HG02763 (cell line): ENCODE measurements around the gene P2RX4.
"Not testable (repeated sequence)": the region's sequence is repeated elsewhere in the genome, so short reads cannot be mapped to it uniquely, and the experiment has no call there.

Experiments
- ATAC-seq: cut with Tn5 transposase; IDR thresholded peaks from one replicate; pipeline ENCODE4 v1.9.1; 2021; ENCODE audit warnings: mild to moderate bottlenecking, moderate library complexity; ENCODE audit not compliant: unreplicated experiment

P2RX4 gene

DNA sequence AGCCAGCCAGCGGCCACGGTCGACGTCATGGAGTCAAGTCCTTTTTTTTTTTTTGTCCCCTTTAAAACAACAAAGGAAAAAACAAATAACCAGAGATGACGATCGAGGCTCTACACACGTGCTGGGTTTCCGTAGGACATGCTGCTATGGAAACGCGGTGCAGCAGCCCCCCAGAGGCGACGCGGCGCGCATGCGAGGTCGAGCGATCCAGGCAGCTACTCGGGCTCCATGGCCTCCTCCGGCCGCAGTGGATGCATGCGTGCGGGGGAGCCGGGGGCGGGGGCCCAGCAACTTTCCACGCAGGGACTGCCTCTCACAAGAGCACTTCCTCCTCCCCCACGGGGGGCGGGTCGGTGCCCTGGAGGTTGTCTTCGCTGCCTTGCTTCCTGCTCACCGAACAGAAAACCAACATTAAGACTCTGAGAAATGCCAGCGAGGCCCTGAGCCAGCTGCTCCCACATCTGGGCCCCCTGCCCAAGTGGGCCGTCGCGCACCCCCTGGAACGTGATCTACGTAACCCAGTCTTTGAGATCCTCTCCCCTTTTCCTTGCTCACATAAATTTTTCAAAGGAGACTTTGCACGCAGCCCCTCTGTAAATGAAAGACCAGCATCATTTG lies 30.7 kb downstream of the P2RX4 start:
- ATAC-seq = no peak

DNA sequence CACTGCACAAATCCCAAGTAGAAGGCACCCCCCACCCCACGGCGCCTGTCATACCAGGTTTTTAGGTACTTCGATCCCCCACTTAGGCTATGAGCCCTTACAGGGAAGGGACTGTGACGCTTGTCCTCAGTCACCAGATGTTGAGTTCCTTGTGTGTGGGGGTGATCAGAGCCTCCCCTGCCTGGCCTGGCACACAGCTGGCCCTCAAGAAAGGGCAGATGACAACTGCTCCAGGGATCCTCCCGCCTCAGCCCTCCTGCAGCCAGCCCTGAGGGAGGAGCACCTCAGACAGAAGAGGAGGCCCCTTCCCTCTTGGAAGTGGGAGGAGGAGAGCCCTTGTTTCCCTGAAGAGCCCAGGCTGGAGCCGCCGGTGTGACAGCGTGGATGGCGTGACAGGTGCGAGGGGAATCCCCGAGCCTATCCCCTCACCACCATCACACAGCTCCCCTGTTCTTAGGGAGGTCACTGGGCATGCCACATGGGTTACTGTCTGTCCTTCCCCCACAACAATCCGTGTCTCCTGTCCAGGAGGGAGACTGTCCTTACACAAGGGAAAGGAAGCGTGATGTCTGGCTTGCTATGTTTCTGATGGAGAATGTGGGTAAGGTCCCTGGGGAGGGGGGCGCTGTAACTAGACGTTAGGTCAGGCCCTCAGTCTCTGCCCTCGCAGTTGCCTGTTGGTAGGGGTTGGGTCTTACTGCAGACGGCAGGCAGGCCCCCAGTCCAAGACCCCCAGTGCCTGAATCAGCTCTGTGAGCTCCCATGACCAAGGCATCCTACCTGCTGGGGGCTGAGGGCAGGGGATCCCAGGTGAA lies 31.4 kb downstream of the P2RX4 start:
- ATAC-seq = no peak

DNA sequence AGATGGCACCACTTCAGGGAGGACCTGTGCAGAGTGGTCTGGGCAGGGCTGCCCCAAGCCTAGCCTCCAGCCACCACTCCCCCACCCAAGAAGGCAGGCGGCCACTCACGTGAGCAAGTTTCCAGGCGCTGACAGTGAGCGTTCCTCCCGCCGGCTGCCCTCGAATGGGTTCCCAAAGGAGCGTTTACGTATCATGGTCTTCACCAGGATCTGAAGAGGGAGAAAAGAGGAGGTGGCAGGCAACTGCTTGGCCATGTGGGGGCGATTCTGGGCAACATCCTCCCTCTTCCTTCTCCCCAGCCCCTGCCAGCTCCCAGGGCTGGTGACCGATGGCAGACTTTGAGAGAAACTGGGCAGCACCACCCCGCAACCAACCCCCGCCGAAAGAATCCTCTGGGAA lies 35.1 kb downstream of the P2RX4 start:
- no peak for ATAC-seq

DNA sequence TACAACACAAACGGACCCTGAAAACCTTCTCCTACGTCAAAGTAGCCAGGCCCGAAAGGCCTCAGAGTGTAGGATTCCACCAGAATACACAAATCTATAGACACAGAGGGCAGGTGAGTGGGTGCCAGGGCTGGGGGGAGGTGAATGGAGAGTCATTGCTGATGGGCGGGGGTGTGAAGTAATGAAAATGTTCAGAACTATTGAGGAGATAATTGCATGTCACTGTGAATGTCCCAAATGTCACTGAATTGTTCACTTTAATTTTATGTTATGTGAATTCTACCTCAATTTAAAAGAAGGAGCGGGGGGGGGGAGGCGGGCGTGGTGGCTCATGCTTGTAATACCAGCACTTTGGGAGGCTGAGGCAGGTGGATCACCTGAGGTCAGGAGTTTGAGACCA lies 36.0 kb downstream of the P2RX4 start:
- ATAC-seq = no peak

DNA sequence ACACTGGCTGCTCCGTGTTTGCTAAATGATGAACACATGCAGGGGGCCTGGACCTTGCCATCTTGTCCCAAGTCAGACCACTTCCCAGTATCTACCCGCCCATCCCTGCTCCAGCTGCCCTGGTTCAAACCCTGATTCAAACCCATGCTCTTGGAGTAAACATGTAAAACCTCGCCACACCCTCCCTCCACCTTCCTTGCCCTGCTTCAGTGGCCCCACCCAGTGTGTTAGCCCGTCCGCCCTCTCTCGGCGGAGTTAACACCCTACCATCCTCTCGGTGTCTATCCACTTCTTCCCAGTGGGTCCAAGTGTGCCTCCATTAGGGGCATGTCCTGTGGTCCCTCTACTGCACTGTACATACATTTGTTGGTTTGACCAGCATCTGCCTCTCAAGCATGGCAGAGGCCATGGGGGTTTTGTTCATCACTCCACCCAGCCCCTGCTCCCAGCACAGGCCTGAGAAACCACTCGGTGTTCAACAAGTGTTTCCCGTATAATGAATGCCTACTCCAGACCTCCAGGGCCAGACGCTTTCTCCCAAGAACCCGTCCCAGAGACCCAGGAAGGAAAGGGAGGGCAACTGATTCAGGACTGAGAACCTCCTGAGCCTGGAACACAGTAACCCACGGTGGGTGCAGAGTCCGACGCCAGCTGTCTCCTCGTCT lies 37.1 kb downstream of the P2RX4 start:
- ATAC-seq = no peak

DNA sequence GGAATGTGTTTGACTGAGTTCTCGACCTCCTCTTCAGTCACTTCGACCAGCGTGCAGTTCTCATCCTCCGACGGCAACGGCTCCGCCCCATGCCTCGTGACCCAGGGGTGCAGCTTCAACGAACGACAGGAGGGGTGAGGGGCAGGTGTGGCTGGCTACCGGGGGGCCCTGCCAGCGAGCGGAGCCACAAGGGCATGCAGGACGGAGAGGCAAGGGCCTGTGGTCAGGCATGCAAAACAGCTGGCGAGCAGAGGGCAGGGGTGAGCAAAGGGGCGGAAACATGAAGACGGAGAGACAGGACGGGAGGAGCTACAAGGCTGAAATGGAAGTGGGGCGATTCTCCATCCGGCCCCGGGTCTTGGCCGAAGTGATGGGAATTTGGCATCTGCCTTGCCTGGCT lies 38.7 kb downstream of the P2RX4 start:
- peak; percentile 80 for ATAC-seq

DNA sequence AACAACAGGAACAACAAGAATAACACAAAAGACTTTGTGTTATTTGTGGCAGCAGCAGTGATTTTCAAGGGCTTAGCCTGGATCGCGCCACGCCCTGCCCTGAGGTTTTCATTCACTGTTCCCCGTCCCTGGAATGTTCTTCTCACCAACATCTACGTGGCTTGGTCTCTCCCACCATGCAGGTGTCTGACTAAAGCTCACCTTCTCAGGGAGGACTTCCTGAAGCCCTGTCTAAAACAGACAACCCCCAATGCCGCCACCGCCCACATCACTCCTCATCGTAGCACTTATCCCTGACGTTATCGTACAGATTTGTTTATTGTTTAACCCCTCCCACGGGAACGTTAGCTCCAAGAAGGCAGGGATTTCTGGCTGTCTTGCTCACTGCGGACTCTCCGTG lies 40.4 kb downstream of the P2RX4 start:
- ATAC-seq = no peak

DNA sequence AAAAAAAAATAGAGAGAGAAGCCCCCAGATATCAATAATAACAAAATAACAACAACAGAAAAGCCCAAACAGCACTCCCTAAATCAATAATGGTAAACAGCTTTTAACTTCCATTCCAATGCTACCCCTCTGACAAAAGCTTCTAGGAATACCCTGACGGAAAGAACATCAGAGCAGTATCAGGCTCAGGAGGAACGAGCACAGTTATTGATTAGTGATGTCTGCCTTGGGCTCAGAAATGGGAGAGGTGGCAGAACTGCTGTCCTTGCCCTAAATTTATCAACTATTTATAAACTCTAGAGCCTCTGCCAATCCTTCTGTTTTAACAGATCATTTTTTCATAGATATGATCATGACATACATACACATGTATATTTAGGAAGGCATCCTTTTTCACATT lies 41.9 kb downstream of the P2RX4 start:
- ATAC-seq = no peak

DNA sequence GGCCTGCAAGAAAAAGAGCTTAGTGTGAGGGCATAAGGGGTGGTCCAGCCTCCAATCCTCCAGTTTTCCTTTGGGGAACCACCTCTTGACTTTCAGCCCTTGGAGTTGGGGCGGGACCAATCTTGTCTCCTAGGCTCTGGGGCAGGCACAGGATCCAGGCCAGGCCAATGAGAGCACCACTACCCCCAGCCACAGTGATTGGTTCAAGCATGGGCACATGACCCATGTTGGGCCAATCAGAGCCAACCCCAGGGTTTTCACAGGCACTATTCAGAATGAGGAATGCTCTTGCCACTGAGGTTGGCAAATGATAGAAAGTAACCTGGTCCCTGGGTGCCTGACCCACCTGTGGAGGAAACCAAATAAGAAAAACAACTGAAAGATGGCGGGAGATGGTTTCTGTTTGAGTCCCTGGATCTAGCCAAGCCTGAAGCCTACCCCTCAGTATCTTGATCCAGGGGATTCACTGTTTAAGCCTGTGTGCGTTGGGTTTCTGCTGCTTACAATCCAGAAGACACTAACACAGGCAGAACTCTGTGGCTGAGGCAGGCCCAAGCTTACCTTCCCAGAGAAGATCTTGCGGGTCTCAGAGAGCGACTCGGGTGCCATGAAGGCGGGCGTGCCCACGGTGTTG lies 42.9 kb downstream of the P2RX4 start:
- no peak for ATAC-seq

DNA sequence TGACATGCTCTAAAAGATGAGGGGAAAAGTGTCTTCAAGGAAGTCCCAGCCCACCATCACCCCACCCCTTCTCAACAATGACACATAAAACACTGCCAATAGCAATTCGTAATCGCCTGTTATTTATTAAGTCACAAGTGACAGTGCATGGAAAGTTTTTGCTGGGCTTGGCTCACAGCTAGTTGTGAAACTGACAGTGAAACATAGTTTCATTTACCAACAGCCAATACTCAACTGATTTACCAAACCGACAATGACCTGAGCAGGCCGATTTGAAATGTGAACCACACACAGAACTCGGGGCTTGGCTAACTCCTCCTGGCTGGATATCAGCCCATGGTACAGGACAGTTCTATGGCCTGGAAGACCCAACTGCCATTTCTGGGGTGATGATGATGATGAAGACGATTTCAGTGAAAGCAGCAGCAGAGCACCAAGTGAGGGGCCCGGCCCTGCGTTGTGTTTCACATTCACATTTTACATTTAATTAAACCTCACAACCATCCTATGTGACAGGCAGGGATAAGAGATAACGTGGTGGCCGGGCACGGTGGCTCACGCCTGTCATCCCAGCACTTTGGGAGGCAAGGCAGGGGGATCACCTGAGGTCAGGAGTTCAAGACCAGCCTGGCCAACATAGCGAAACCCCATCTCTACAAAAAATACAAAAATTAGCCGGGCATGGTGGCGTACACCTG lies 43.9 kb downstream of the P2RX4 start:
- ATAC-seq = no peak

DNA sequence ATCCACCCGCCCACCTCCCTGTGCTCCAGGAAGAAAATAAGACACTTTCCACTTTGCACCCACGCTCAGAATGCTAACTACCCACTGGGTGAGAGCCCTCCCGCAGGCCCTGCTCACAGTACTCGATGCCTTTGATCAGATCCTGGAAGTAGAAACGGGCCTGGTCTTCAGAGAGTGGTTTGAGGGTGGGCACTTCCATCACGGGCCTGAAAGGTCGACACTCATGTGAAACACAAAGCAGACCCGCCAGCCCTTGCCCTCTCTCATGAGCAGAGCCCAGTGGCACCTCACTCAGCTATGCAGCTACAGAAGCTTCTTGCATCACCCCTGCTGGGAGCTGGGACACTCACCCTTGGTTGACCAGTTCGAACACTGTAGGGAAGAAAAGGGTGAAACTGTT lies 45.5 kb downstream of the P2RX4 start:
- no peak for ATAC-seq

DNA sequence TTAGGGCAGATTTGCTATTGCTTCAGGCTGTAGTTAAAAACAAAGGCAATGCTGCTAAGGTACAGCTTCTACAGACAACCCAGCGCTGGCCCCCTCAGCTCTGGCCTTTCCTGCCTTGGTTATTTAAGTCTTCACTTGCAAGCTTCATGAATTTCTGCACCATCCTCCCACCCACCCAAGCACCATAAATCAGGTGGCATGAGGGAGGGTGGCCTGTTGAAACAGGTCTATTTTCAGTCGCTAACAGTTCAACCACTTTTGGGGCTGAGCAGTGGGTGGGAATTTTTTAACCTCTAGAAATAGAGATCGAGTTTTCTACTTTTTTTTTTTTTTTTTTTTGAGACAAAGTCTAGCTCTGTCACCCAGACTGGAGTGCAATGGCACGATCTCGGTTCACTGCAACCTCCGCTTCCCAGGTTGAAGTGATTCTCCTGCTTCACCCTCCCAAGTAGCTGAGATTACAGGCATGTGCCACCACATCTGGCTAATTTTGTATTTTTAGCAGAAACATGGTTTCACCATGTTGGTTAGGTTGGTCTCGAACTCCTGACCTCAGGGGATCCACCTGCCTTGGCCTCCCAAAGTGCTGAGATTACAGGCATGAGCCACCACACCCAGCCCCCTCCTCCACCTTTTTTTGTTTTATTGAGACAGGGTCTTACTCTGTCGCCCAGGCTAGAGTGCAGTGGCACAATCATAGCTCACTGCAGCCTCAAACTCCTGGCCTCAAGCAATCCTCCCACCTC lies 47.9 kb downstream of the P2RX4 start:
- ATAC-seq = not testable (repeated sequence)

DNA sequence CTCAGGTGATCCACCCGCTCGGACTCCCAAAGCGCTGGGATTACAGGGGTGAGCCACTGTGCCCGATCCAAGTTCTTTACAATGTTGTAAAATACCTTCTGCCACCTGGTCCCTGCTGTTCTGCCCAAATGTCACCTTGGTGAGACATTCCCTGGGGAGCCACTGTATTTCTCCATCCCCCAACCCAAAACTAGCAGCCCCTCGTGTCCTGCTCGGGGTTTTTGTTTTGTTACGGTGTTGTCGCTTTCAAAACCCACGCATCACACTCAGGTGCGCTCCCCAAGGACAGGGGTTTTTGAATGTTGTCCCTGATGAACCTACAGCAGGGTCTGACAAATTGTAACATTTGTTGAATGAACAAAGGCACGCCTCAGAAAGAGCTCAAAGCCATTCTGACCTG lies 49.1 kb downstream of the P2RX4 start:
- no peak for ATAC-seq

DNA sequence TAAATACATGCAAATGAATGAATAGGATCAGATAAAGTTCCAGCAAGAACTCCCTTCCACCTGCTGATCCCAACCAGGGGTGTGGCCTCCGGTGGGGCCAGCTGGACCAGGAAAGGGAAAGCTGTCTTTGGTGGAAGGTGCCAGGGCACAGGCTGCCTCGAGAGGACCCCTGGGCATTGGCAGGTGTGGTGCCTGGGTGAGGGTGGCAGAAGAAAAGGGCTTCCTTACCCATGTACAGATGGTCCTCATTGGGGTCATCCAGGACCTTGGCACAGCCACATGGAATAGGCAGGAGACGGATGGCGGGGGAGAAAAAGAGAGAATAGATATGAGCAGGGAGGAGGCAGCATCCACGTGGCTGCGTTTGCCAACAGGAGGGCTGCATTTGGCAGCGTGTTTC lies 50.2 kb downstream of the P2RX4 start:
- no peak for ATAC-seq

DNA sequence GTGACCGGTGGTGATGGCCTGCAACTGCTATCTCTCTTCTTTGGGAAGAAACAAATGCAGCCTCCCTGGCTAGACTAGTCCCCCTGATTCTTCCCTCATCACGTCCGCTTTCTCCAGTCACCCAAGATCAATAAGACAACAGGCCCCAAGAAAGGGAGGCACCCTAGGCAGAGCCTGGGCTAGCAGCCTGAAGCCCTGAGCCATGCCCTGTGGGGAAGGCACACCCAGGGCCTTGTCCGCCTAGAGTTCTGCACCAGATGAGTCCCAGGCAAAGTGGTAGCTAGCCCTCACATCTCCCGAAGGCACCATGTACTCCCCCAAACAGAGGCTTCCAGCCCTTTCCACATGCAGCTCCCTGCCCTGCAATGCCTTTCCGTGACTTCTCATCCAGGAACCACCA lies 51.5 kb downstream of the P2RX4 start:
- no peak for ATAC-seq

DNA sequence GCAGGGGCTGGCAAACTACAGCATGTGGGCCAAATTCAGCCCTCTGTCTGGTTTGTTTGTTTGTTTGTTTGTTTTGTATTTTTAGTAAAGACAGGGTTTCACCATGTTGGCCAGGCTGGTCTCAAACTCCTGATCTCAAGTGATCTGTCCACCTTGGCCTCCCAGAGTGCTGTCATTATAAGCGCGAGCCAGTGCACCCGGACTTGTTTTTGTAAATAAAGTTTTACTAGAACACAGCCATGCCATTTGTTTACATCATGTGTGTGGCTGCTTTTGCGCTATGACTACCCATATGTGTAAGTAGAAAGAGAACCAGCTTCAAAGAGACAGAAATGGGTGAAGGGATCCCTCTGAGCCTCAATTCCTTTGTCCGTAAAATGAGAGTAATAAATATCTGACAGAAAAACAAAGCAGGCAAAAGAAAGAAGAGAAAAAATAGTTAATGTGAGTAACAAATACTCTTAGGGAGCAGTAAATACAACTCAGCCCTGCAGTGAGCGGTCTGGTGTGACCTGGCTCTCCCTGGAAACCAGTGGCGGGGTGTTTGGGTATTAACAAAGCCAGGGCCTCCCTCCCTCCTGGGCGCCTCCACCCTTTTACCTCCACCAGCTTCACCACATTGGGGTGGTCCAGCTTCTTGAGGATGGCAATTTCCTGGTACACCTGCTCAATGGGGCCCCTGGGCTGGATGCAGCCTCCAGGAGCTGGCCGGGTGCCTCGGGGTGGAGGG lies 53.4 kb downstream of the P2RX4 start:
- ATAC-seq = no peak

DNA sequence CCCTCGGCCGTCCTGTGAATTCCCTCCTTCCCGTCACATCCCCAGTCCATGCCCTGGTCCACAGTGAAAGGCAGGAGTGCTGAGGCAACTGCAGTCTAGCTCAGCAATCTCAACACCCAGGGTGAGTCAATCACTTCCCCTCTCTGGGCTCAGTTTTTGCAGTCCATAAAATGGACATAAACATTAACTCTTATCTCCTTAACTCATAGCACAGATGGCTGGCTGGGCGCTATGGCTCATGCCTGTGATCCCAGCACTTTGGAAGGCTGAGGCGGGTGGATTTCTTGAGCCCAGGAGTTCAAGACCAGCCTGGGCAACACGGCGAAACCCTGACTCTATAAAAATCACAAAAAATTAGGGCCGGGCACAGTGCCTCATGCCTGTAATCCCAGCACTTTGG lies 54.2 kb downstream of the P2RX4 start:
- no peak for ATAC-seq

DNA sequence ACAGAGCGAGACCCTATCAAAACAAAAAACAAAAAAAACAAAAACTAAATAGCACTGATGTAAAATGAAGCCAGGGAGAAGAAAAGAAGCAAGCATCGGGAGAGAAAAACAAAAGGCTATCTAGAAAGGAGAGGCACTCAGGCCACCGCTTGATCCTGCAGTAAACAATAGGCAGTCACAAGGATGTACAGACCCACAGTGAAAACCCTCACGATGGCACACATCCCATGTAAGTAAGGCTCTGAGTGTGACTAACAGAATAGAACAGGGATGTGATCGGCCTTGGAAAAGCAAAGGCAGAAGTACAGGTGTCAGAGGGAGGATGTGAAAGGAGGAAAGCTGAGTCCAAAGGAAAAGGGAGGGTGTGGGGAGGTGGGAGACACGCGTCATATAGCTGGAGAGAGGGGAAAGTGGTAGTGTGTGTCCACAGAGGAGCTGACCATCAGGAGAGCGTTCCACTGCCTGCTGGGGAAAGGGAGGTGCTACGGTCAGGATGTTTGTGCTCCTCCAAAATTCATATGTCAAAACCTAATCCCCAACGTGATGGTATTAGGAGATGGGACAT lies 55.1 kb downstream of the P2RX4 start:
- no peak for ATAC-seq

DNA sequence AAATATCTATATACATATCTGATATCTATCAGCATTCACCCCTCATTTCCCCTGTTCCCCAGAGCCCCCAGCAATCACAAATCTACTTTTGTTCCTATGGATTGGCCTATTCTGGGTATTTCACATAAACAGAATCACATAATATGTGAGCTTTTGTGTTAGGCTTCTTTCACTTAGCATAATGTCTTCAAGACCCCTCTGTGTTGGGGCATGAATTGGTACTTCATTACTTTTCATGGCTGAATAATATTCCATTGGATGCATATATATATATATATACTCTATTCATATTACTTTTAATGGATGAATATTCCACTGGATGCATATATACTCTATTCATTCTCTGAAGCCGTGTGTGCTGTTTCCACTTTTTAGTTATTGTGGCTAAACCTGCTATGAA lies 57.9 kb downstream of the P2RX4 start:
- no peak for ATAC-seq
